WERI-Rb-1 (cell line): ENCODE results near the gene ABHD17A.

Experiments
- DNase-seq: peaks from one replicate; pipeline ENCODE4 v3.0.0-alpha.2; 2020
- H3K27ac ChIP-seq: fragments of 250-450 bp; sonication (Bioruptor Pico); 2 replicates; pipeline ENCODE4 v1.5.1; 2020; ENCODE audit warnings: mild to moderate bottlenecking, moderate library complexity
- H3K27me3 ChIP-seq: fragments of 250-450 bp; sonication (Bioruptor Pico); 2 replicates; pipeline ENCODE4 v1.5.1; 2021; ENCODE audit warnings: mild to moderate bottlenecking, low read depth, moderate library complexity; ENCODE audit not compliant: insufficient read depth, severe bottlenecking
- H3K36me3 ChIP-seq: fragments of 250-450 bp; sonication (Bioruptor Pico); 2 replicates; pipeline ENCODE4 v1.5.1; 2020; ENCODE audit warnings: mild to moderate bottlenecking, moderate library complexity
- H3K4me3 ChIP-seq: 2 replicates; pipeline ENCODE4 v1.5.1; 2011; ENCODE audit warnings: low read depth, mild to moderate bottlenecking, control low read depth, low read length
- H3K9me3 ChIP-seq: fragments of 250-450 bp; sonication (Bioruptor Pico); 2 replicates; pipeline ENCODE4 v1.5.1; 2021; ENCODE audit warnings: mild to moderate bottlenecking, moderate library complexity; ENCODE audit not compliant: severe bottlenecking
- TF ChIP-seq, protein P1 (sequence below): IDR thresholded peaks from 2 replicates; pipeline ENCODE4 v1.5.1; 2011; ENCODE audit warnings: low read depth, mild to moderate bottlenecking, control low read depth, inconsistent platforms, low read length

Gene ABHD17A

GRCh38 chr19:1863328-1863637 lies 22.0 kb downstream of the ABHD17A start, which contains the start of gene KLF16:
KLF16 (minus strand) TSS chr19:1863579; CDS start chr19:1863497, 82 bp downstream.
- H3K36me3 ChIP-seq, result no peaks in the 10 kb centered on the region
- DNase-seq, result no peak
- peak within 1 kb of the TSS; percentile 74 for H3K4me3 ChIP-seq

GRCh38 chr19:1862424-1863327 lies 22.6 kb downstream of the ABHD17A start:
- Histone ChIP-seq H3K9me3 (peaks cover 2% of the 10 kb centered on the region), H3K27me3 (no peaks in the 10 kb centered on the region), H3K27ac (peak overlapping the region; percentile 79), H3K4me3 (peak overlapping the region; percentile 74), H3K36me3 (no peaks in the 10 kb centered on the region)
- TF ChIP-seq, protein P1, sequence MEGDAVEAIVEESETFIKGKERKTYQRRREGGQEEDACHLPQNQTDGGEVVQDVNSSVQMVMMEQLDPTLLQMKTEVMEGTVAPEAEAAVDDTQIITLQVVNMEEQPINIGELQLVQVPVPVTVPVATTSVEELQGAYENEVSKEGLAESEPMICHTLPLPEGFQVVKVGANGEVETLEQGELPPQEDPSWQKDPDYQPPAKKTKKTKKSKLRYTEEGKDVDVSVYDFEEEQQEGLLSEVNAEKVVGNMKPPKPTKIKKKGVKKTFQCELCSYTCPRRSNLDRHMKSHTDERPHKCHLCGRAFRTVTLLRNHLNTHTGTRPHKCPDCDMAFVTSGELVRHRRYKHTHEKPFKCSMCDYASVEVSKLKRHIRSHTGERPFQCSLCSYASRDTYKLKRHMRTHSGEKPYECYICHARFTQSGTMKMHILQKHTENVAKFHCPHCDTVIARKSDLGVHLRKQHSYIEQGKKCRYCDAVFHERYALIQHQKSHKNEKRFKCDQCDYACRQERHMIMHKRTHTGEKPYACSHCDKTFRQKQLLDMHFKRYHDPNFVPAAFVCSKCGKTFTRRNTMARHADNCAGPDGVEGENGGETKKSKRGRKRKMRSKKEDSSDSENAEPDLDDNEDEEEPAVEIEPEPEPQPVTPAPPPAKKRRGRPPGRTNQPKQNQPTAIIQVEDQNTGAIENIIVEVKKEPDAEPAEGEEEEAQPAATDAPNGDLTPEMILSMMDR, result no peak
- DNase-seq, result no peak

More at GRCh38 chr19:1863328-1863637, 22.0 kb downstream of the ABHD17A start, which contains the start of gene KLF16:
- Histone ChIP-seq H3K9me3 (peaks cover 2% of the 10 kb centered on the region), H3K27me3 (no peaks in the 10 kb centered on the region), H3K27ac (peak within 1 kb of the TSS; percentile 97)
- TF ChIP-seq, protein P1, result no peak

DNA sequence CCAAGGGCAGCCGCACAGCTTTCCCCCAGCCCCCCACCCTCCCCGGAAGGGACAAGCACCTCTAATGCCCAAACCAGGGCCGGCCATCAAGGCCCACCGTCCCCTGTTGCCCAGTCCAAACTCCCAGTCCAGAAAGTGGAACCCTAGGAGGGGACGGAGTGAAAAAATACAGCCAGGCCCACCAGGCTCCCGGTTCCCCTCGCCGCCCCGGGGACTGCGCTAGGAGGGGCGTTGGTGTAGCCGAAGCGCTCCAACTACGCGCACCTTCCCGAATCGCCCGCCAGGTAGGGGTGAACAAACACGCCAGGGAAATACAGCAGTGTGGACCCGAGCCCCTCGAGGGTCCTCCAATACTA lies 23.2 kb downstream of the ABHD17A start:
- TF ChIP-seq, protein P1, result no peak
- peak overlapping the region; percentile 74 for H3K4me3 ChIP-seq
- H3K27ac ChIP-seq, result peak overlapping the region; percentile 54
- no peaks in the 10 kb centered on the region for H3K36me3 ChIP-seq
- no peaks in the 10 kb centered on the region for H3K27me3 ChIP-seq
- peaks cover 2% of the 10 kb centered on the region for H3K9me3 ChIP-seq
- DNase-seq, result no peak

GRCh38 chr19:1861599-1862031 lies 23.7 kb downstream of the ABHD17A start:
- peak overlapping the region; percentile 20 for H3K27ac ChIP-seq
- peaks cover 2% of the 10 kb centered on the region for H3K9me3 ChIP-seq
- H3K27me3 ChIP-seq, result no peaks in the 10 kb centered on the region
- H3K36me3 ChIP-seq, result no peaks in the 10 kb centered on the region
- H3K4me3 ChIP-seq, result peak overlapping the region; percentile 74
- no peak for DNase-seq
- TF ChIP-seq, protein P1, result no peak

DNA sequence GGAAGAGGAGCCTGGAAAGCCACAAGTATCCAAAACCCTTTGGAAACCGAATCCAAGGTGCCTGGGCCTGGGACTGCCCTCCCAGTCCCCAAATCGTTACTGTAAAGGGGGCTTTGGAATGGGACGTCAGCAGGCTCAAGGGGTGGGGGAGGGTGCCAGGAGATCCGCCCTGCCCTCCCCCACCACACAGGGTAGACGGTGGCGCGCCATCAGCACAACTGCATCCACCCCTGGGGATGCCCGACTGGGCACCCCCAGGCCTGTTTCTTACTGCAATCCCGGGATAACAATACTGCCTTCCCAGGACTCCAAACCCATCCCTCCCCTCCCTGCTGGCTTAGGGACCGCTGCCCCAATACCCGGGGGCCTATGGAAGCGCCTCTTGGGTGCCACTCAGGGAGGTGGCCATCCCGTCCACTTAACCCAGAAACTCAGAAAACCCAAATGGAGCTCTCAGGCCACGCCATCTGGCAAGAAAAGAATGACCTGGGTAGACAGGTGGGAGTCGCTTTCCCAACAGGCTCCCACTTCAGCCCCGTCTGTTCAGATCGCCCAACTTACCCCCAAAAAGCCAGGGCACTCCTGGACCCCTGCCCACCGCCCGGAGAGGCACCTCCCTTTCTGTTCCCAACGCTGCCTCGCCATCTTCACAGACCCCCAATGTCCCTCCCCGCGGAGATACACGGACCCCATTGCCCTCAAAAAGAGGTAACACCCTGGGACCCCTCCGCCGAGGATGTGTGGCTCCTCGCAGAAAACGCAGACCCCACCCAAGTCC lies 24.3 kb downstream of the ABHD17A start:
- Histone ChIP-seq H3K27me3 (no peaks in the 10 kb centered on the region), H3K27ac (peak overlapping the region; percentile 20), H3K36me3 (no peaks in the 10 kb centered on the region), H3K9me3 (peaks cover 2% of the 10 kb centered on the region), H3K4me3 (peak overlapping the region; percentile 74)
- TF ChIP-seq, protein P1, result no peak
- DNase-seq, result no peak
